HPDE6-E6E7 (cell line): ENCODE measurements around the gene OGA.

ENCODE experiments used
- DNase-seq: peaks from one replicate; pipeline ENCODE4 v3.0.0; 2011; ENCODE audit warnings: missing footprints; ENCODE audit errors: extremely low spot score

Gene OGA

GRCh38 chr10:101759309-101760247 lies 58.7 kb downstream of the OGA start:
- DNase-seq = no peak

GRCh38 chr10:101758858-101759257 lies 59.4 kb downstream of the OGA start:
- DNase-seq = no peak

GRCh38 chr10:101752241-101752640 lies 66.0 kb downstream of the OGA start:
- DNase-seq = no peak

- no peak for DNase-seq
Observed at GRCh38 chr10:101749047-101750016, 68.9 kb downstream of the OGA start.

- DNase-seq = no peak
Observed at GRCh38 chr10:101748496-101748895, 69.7 kb downstream of the OGA start.

GRCh38 chr10:101745074-101745696 lies 73.1 kb downstream of the OGA start:
- no peak for DNase-seq

GRCh38 chr10:101744267-101744666 lies 74.0 kb downstream of the OGA start:
- DNase-seq = no peak

- DNase-seq = no peak
Observed at GRCh38 chr10:101741938-101742337, 76.3 kb downstream of the OGA start.

- no peak for DNase-seq
Observed at GRCh38 chr10:101736666-101737065, 81.6 kb downstream of the OGA start.
